G401.6 (cell line): ENCODE results near the gene EEF1AKMT1.

Source experiments
- FAIRE-seq: peaks from 2 replicates; lab custom pipeline; 2012; peaks lifted over from hg19 to GRCh38; lab: Jason Lieb, UNC

EEF1AKMT1 gene

GRCh38 chr13:20773194-20774080, at the start of gene EEF1AKMT1:
Gene EEF1AKMT1, minus strand, starts transcription at chr13:20773961. Its CDS starts 16,363 bp downstream, at chr13:20757598.
- no peak for FAIRE-seq

GRCh38 chr13:20823071-20823470, 49.3 kb upstream of the EEF1AKMT1 start:
- FAIRE-seq, result no peak

GRCh38 chr13:20822406-20822805, 48.6 kb upstream of the EEF1AKMT1 start:
- FAIRE-seq, result no peak

GRCh38 chr13:20819715-20820114, 46.0 kb upstream of the EEF1AKMT1 start:
- FAIRE-seq, result no peak

GRCh38 chr13:20815464-20815863, 41.7 kb upstream of the EEF1AKMT1 start:
- no peak for FAIRE-seq

- FAIRE-seq, result no peak
These were observed 40.6 kb upstream of the EEF1AKMT1 start for GRCh38 chr13:20814224-20814910.

GRCh38 chr13:20812890-20813289, 39.1 kb upstream of the EEF1AKMT1 start:
- FAIRE-seq, result no peak

- no peak for FAIRE-seq
These were observed 37.0 kb upstream of the EEF1AKMT1 start for GRCh38 chr13:20810808-20811207.

GRCh38 chr13:20808874-20809273, 35.1 kb upstream of the EEF1AKMT1 start:
- no peak for FAIRE-seq

GRCh38 chr13:20803180-20803965, 29.6 kb upstream of the EEF1AKMT1 start:
- FAIRE-seq, result no peak

- no peak for FAIRE-seq
These were observed 27.9 kb upstream of the EEF1AKMT1 start for GRCh38 chr13:20801707-20802106.

GRCh38 chr13:20799726-20800416, 26.1 kb upstream of the EEF1AKMT1 start:
- FAIRE-seq, result no peak

- FAIRE-seq, result no peak
These were observed 24.3 kb upstream of the EEF1AKMT1 start for GRCh38 chr13:20798027-20798426.

- no peak for FAIRE-seq
These were observed 23.2 kb upstream of the EEF1AKMT1 start for GRCh38 chr13:20796791-20797508.

GRCh38 chr13:20789665-20790064, 15.9 kb upstream of the EEF1AKMT1 start:
- no peak for FAIRE-seq

- no peak for FAIRE-seq
These were observed 14.6 kb upstream of the EEF1AKMT1 start for GRCh38 chr13:20788312-20788711.

GRCh38 chr13:20787180-20787579, 13.4 kb upstream of the EEF1AKMT1 start:
- no peak for FAIRE-seq

- no peak for FAIRE-seq
These were observed 8.5 kb upstream of the EEF1AKMT1 start for GRCh38 chr13:20782116-20782708.

- no peak for FAIRE-seq
These were observed 6.6 kb upstream of the EEF1AKMT1 start for GRCh38 chr13:20780317-20780716.

GRCh38 chr13:20779405-20779804, 5.6 kb upstream of the EEF1AKMT1 start:
- FAIRE-seq, result no peak

- FAIRE-seq, result no peak
These were observed 4.5 kb upstream of the EEF1AKMT1 start for GRCh38 chr13:20778311-20778710.
